ENCODE data around the gene MAGI2.

MAGI2 gene

GRCh38 chr7:79142706-79143105 lies 310.8 kb downstream of the MAGI2 start:
- DNase-seq (ENCODE audit: low read depth, low spot score) = no peak
- H3K4me3 ChIP-seq (ENCODE audit: low read depth, low read length) = no peak overlapping the region
- CTCF ChIA-PET = no interaction called here
- no peak for TF ChIP-seq CTCF (IDR thresholded peaks at IDR 0.05; ENCODE audit: insufficient read depth, low read length, missing control alignments)
- POLR2A ChIA-PET = no interaction called here

- H3K4me3 ChIP-seq (ENCODE audit: low read depth, low read length) = no peak overlapping the region
- no peak for DNase-seq (ENCODE audit: low read depth, low spot score)
- POLR2A ChIA-PET = no interaction called here
- CTCF ChIA-PET = no interaction called here
- no peak for TF ChIP-seq CTCF (IDR thresholded peaks at IDR 0.05; ENCODE audit: insufficient read depth, low read length, missing control alignments)
Measured at GRCh38 chr7:79141252-79141651, 312.2 kb downstream of the MAGI2 start.

GRCh38 chr7:79137942-79138341 lies 315.5 kb downstream of the MAGI2 start:
- no peak overlapping the region for H3K4me3 ChIP-seq (ENCODE audit: low read depth, low read length)
- no peak for TF ChIP-seq CTCF (IDR thresholded peaks at IDR 0.05; ENCODE audit: insufficient read depth, low read length, missing control alignments)
- no peak for DNase-seq (ENCODE audit: low read depth, low spot score)
- CTCF ChIA-PET = no interaction called here
- POLR2A ChIA-PET = no interaction called here

- no peak for TF ChIP-seq CTCF (IDR thresholded peaks at IDR 0.05; ENCODE audit: insufficient read depth, low read length, missing control alignments)
- no peak for DNase-seq (ENCODE audit: low read depth, low spot score)
- ChIA-PET CTCF (no interaction called here), POLR2A (no interaction called here)
- no peak overlapping the region for H3K4me3 ChIP-seq (ENCODE audit: low read depth, low read length)
Measured at GRCh38 chr7:79132844-79133451, 320.5 kb downstream of the MAGI2 start.

- POLR2A ChIA-PET = no interaction called here
- no peak for DNase-seq (ENCODE audit: low read depth, low spot score)
- no peak overlapping the region for H3K4me3 ChIP-seq (ENCODE audit: low read depth, low read length)
- no peak for TF ChIP-seq CTCF (IDR thresholded peaks at IDR 0.05; ENCODE audit: insufficient read depth, low read length, missing control alignments)
- CTCF ChIA-PET = no interaction called here
Measured at GRCh38 chr7:79130715-79131114, 322.8 kb downstream of the MAGI2 start.

GRCh38 chr7:79124331-79124730 lies 329.1 kb downstream of the MAGI2 start:
- H3K4me3 ChIP-seq (ENCODE audit: low read depth, low read length) = no peak overlapping the region
- POLR2A ChIA-PET = no interaction called here
- no peak for TF ChIP-seq CTCF (IDR thresholded peaks at IDR 0.05; ENCODE audit: insufficient read depth, low read length, missing control alignments)
- DNase-seq (ENCODE audit: low read depth, low spot score) = no peak
- CTCF ChIA-PET = no interaction called here
